Activated CD8-positive, alpha-beta T cell treated with anti-CD3 and anti-CD28 coated beads, Interleukin-2, amount 10 ng/mL, durations not matched to agents 7 days and 5 days (primary cell): Measurements from ENCODE around the gene PGM5. TPM values are rescaled to one million over a fixed set of nuclear protein-coding genes. Genes with fewer than 3 reads are reported as not detected.

Experiments used
- ATAC-seq: fragments of 150-1000 bp; cut with Tn5 transposase; one replicate; pipeline ENCODE4 v1.10.0; 2021; ENCODE audit warnings: moderate library complexity
- CTCF ChIA-PET: fragments of 350-600 bp; sonication (Branson Sonifier 250); formaldehyde crosslinking; loops from one replicate; lab custom pipeline; 2021; ENCODE audit warnings: antibody characterized with exemption; lab: Charles Lee
- POLR2A ChIA-PET: fragments of 350-600 bp; sonication (Branson Sonifier 250); formaldehyde crosslinking; loops from one replicate; lab custom pipeline; 2021; ENCODE audit warnings: antibody characterized with exemption; lab: Charles Lee
- DNase-seq: peaks from one replicate; pipeline ENCODE4 v3.0.0-alpha.2; 2020
- H3K27ac Mint-ChIP-seq: one replicate; pipeline ENCODE4 v1.8.0; 2021; ENCODE audit warnings: mild to moderate bottlenecking, mixed read lengths
- H3K27me3 Mint-ChIP-seq: one replicate; pipeline ENCODE4 v1.8.0; 2021; ENCODE audit warnings: low read depth, mixed read lengths
- H3K36me3 Mint-ChIP-seq: one replicate; pipeline ENCODE4 v1.8.0; 2021; ENCODE audit warnings: low read depth, mixed read lengths
- H3K4me1 Mint-ChIP-seq: one replicate; pipeline ENCODE4 v1.8.0; 2021; ENCODE audit warnings: low read depth, mixed read lengths
- H3K4me3 Mint-ChIP-seq: one replicate; pipeline ENCODE4 v1.8.0; 2021; ENCODE audit warnings: mild to moderate bottlenecking, mixed read lengths
- H3K9me3 Mint-ChIP-seq: one replicate; pipeline ENCODE4 v1.8.0; 2022; ENCODE audit warnings: mixed read lengths; ENCODE audit not compliant: insufficient read depth
- total RNA-seq, 2 experiments: library from RNA; stranded (reverse); gene quantifications; one replicate each; pipeline ENCODE4 v1.2.3, GENCODE V29; 2021

PGM5 gene
- total RNA-seq, 2 experiments from 2014 or later, result not detected

DNA sequence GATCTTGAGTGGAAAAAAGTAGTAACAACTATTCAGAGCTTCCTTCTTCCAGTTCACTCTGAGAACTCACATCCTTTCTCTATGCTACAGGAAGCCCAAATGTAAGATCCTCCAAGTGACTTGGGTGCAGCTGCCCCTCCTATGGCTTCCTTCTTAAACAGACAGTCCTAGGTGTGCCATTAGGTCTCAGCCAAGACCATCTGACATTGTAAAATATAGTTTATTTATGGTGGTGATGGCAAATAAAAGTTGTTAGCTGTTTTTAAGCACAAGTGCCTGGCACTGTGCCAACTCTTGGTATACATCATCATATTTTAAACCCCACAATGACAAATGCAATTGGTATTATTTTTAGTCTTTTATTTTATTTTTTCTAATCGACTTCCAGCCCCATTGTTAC lies 126.1 kb downstream of the PGM5 start:
- Mint-ChIP-seq H3K4me1 (no peaks in the 10 kb centered on the region), H3K36me3 (no peaks in the 10 kb centered on the region), H3K9me3 (no peaks in the 10 kb centered on the region), H3K4me3 (no peak overlapping the region), H3K27me3 (no peaks in the 10 kb centered on the region), H3K27ac (no peak overlapping the region)
- ChIA-PET CTCF (no interaction called here), POLR2A (interaction anchor here (0.5 kb wide), 1 partner anchor 333 kb away, joined by 5 read pairs; no protein-coding TSS in a partner anchor)
- DNase-seq, result no peak
- ATAC-seq, result no peak

DNA sequence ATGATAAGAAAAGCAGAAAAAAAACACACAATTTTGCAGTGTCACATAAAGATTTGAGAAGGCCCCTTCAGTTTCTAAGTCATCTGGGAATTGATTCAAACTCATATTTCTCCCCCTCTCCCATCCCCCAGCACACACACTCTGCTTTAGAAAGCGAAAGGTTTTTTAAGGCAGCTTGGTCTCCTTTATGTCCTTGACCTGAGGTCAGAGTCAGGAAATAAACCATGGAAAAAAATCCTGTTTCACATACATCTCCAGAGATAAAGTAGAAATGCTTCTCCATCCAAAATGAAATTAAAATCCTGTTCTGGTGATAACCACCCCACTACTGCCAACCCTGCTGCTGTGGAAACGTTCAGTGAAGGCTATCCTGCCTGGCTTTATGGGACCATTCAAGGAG lies 131.7 kb downstream of the PGM5 start:
- H3K4me1 Mint-ChIP-seq, result no peaks in the 10 kb centered on the region
- H3K27ac Mint-ChIP-seq, result no peak overlapping the region
- no peaks in the 10 kb centered on the region for H3K9me3 Mint-ChIP-seq
- no peaks in the 10 kb centered on the region for H3K36me3 Mint-ChIP-seq
- no peaks in the 10 kb centered on the region for H3K27me3 Mint-ChIP-seq
- DNase-seq (no peak), ATAC-seq (no peak)
- CTCF ChIA-PET, result interaction anchor here (1.5 kb wide), 1 partner anchor 14 kb away, joined by 3 read pairs; no protein-coding TSS in a partner anchor
- POLR2A ChIA-PET, result no interaction called here
- no peak overlapping the region for H3K4me3 Mint-ChIP-seq

DNA sequence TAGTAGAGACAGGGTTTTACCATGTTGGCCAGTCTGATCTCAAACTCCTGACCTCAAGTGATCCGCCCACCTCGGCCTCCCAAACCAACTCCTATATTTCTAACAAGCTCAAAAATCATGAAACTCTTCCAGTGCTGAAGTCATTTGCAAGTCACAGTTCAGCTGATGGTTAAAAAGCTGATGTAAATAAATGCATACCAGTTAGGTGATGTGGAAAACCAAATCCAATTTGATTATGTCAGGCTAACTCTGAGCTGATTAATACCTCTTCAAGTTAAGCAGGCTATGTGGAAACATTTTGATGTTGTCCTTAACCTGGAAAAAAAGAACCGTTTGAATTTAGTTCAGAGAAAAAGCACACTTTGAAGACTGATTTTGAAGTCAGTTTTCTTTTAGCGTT lies 133.2 kb downstream of the PGM5 start:
- H3K27me3 Mint-ChIP-seq, result no peaks in the 10 kb centered on the region
- ATAC-seq, result no peak
- no peaks in the 10 kb centered on the region for H3K36me3 Mint-ChIP-seq
- DNase-seq, result no peak
- H3K27ac Mint-ChIP-seq, result no peak overlapping the region
- ChIA-PET POLR2A (no interaction called here), CTCF (interaction anchor here (1.0 kb wide), 1 partner anchor 78 kb away, joined by 3 read pairs; no protein-coding TSS in a partner anchor)
- H3K4me1 Mint-ChIP-seq, result no peaks in the 10 kb centered on the region
- no peaks in the 10 kb centered on the region for H3K9me3 Mint-ChIP-seq
- H3K4me3 Mint-ChIP-seq, result no peak overlapping the region

DNA sequence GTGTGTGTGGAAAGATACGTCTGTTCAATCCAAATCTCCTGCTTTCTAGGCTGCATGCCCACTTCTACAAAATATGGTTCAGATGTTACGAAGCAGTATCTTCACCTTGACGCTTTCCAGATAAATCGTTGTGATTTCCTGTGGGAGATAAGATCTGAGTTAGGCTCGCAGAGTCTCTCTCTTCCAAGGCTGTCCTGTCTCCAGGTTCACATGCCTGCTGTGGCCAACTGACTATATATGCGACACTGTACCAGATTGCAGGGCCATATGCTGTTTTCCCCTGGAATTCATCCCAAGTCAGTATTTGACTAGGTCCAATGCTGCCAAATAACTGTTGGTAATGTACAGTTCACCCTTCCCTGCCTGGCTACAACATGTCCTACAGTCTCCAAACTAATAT lies 136.4 kb downstream of the PGM5 start:
- H3K36me3 Mint-ChIP-seq, result no peaks in the 10 kb centered on the region
- DNase-seq (no peak), ATAC-seq (no peak)
- no peaks in the 10 kb centered on the region for H3K9me3 Mint-ChIP-seq
- H3K4me1 Mint-ChIP-seq, result no peaks in the 10 kb centered on the region
- peaks cover 5% of the 10 kb centered on the region for H3K27me3 Mint-ChIP-seq
- no peak overlapping the region for H3K27ac Mint-ChIP-seq
- POLR2A ChIA-PET, result no interaction called here
- CTCF ChIA-PET, result no interaction called here
- H3K4me3 Mint-ChIP-seq, result no peak overlapping the region

DNA sequence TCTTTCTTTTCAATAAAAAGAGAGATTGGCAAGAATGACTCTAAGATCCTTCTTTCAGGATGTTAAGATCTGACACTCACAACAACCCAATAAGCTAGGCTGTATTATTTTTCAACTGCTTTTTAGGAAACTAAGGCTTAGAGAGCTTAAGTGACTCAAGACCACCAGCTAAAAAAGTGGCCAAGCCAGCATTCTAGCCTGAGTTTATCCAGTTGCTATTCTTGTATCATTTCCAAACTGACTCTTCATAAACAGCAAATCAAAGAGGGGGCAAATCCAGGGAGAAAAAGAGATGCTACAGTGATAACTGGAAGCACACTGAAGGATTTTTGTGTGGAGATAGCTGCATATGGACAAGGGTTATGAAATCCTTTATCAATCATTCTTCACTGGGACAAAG lies 137.1 kb downstream of the PGM5 start:
- ChIA-PET POLR2A (no interaction called here), CTCF (interaction anchor here (0.9 kb wide), 1 partner anchor 66 kb away, joined by 3 read pairs; no protein-coding TSS in a partner anchor)
- Mint-ChIP-seq H3K4me3 (no peak overlapping the region), H3K27ac (no peak overlapping the region), H3K27me3 (peaks cover 5% of the 10 kb centered on the region), H3K9me3 (no peaks in the 10 kb centered on the region), H3K4me1 (no peaks in the 10 kb centered on the region), H3K36me3 (no peaks in the 10 kb centered on the region)
- ATAC-seq (no peak), DNase-seq (no peak)

DNA sequence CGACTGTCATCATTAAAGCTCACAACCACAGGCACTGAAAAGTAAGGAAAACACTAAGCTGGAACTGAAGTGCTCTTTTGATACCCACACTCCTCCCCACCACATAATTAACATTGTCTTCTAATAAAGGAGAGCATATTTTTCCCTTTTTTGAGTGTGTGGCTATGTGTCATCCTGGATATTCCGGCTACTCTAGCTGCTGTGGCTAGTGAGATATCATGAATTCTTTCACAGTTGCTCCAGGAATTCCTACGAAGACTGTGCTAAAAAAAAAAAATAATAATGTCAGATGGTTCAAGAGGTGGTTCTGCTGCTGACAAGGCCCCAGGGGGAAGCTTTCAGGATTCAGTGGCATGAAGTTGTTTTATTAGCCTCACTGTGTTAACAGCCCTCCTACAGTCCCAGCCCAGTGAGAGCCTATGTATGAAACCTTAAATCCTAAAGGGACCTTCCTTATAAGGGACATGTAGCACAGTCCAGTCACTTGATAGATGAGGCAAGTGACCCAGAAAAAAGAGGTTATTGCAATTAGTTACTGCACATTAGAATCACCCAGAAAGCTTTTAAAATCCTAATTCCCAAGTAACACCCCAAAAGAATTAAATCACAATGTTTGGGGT lies 137.7 kb downstream of the PGM5 start:
- Mint-ChIP-seq H3K9me3 (no peaks in the 10 kb centered on the region), H3K27ac (no peak overlapping the region), H3K4me1 (peaks cover 4% of the 10 kb centered on the region), H3K27me3 (peaks cover 5% of the 10 kb centered on the region), H3K4me3 (no peak overlapping the region), H3K36me3 (no peaks in the 10 kb centered on the region)
- POLR2A ChIA-PET, result no interaction called here
- CTCF ChIA-PET, result interaction anchor here (0.9 kb wide), 1 partner anchor 66 kb away, joined by 3 read pairs; no protein-coding TSS in a partner anchor
- ATAC-seq (no peak), DNase-seq (no peak)

DNA sequence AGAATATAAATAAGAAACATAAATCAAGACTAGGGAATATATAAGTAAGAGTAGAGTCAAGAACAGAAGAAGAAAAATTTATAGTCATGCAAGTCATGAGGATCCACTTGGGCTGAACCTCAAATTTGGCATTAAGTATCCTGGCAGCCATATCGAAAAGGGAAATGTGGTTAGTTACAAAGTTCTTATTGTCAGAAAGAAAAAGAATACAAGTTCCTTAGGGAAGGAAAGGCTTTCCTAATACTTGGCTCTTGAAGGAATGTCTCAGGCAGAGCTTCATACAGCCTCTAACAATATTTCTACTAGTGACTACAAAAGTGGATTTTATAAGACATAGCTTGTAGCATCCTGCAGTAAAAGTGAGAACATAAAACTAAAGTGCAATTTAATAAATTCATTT lies 138.8 kb downstream of the PGM5 start:
- Mint-ChIP-seq H3K36me3 (no peaks in the 10 kb centered on the region), H3K4me3 (no peak overlapping the region), H3K9me3 (no peaks in the 10 kb centered on the region), H3K4me1 (peaks cover 5% of the 10 kb centered on the region), H3K27me3 (peaks cover 7% of the 10 kb centered on the region), H3K27ac (no peak overlapping the region)
- ATAC-seq, result no peak
- ChIA-PET CTCF (interaction anchor here (0.5 kb wide), 1 partner anchor 75 kb away, joined by 3 read pairs; no protein-coding TSS in a partner anchor), POLR2A (no interaction called here)
- no peak for DNase-seq

DNA sequence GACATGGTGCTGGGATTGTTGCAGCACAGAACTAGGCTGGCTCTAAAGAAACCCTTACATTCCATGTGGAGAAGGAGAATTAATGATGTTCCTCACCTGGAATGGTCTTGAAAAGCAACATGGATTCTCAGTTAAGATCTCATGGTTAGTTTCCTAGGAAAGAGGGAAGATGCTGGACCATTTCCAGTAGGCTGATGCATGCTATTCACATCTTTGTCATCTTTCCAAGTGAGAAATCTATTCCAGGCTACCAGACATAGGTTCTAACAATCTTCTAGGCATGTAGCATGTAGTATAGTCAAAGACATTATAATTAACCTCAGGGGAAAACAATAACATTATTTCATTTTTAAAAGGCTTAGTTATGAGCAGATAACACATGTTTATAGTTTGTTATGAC lies 139.9 kb downstream of the PGM5 start:
- ChIA-PET CTCF (no interaction called here), POLR2A (no interaction called here)
- DNase-seq (no peak), ATAC-seq (no peak)
- no peak overlapping the region for H3K4me3 Mint-ChIP-seq
- H3K27ac Mint-ChIP-seq, result no peak overlapping the region
- peaks cover 7% of the 10 kb centered on the region for H3K27me3 Mint-ChIP-seq
- H3K36me3 Mint-ChIP-seq, result no peaks in the 10 kb centered on the region
- peaks cover 5% of the 10 kb centered on the region for H3K4me1 Mint-ChIP-seq
- H3K9me3 Mint-ChIP-seq, result no peaks in the 10 kb centered on the region

DNA sequence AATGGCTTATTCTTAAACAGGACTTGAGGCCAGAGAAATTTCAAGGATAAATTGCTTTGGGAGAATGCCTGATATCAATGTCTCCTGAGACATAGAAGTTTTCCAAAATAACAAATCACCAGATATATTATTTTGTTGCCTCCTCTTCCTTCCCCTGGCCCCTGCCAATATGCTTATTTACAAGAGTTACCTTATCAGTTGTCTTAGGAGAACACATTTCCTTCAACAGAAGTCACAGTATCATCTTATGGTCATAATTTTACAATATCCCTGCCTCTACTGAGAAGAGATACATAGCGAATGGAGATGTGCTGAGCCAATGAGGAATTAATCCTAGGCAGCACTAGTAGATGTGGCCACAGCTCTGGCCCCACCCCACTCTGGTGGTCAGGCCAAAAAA lies 141.2 kb downstream of the PGM5 start:
- ChIA-PET POLR2A (no interaction called here), CTCF (no interaction called here)
- H3K9me3 Mint-ChIP-seq, result no peaks in the 10 kb centered on the region
- H3K27me3 Mint-ChIP-seq, result peaks cover 9% of the 10 kb centered on the region
- H3K4me1 Mint-ChIP-seq, result peaks cover 5% of the 10 kb centered on the region
- no peak for DNase-seq
- H3K36me3 Mint-ChIP-seq, result no peaks in the 10 kb centered on the region
- no peak overlapping the region for H3K27ac Mint-ChIP-seq
- ATAC-seq, result no peak
- H3K4me3 Mint-ChIP-seq, result no peak overlapping the region

DNA sequence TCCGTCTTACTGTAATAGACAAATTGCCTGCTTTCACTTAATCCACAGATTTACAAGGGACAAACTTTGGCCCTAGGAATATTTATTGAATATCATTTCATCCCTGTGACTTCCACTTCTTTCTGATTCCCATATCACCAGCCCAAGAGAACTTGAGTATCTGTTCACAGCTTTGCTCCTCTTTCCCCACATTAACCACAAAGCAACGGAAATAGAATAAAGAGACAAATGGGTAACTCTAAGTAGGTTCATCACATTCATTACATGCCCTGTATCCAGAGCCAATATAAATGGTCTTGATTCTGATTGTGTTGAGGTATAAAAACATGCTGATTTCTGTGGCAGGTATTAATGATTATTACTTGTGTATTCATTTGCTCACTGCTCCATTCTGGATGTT lies 142.4 kb downstream of the PGM5 start:
- ChIA-PET POLR2A (no interaction called here), CTCF (no interaction called here)
- DNase-seq, result no peak
- Mint-ChIP-seq H3K27ac (no peak overlapping the region), H3K4me1 (peaks cover 5% of the 10 kb centered on the region), H3K9me3 (no peaks in the 10 kb centered on the region), H3K36me3 (no peaks in the 10 kb centered on the region), H3K4me3 (no peak overlapping the region), H3K27me3 (peaks cover 9% of the 10 kb centered on the region)
- ATAC-seq, result no peak

DNA sequence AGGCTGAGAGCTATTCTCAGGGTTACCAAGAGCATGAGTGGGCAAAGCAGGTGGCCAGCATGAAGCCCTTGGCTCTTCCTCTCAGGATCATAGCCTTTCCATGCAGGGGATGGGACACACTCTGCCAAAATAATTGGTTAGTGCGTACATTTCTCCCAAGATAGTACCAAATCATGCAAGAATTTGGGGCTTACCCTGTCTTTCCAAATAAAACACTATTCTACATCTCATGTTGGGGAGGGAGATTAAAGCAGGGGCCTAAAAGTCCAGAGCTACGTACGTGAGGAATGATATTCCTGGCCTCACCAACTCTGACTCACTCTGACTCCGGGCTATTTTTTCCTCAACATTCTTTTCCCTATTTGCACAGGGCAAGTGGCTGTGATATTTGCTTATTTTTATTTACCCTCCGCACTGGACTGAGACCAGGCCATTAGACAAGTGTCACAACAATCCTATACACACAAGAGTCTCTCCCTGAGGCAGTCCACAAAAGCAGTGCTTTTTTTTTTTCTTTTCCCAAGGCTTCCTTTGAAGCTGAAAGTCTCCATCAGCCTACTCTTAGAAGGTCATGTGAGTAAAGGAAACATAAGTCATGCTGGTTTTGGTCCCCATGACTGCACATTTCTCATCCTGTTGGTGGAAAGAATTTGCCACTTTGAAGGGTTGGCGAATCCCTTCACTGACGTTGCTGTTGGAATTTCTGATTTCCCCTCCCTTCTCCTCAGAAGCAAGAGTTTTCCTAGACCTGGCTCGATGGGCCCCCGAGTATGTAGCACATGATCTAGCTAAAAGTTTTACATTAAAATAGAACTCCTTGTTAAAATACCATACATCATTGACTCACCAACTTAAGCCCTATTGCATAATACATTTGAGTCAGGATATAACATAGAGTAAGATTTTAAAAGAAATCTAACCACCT lies 144.3 kb downstream of the PGM5 start:
- H3K36me3 Mint-ChIP-seq, result no peaks in the 10 kb centered on the region
- H3K27ac Mint-ChIP-seq, result no peak overlapping the region
- H3K4me1 Mint-ChIP-seq, result peaks cover 5% of the 10 kb centered on the region
- H3K4me3 Mint-ChIP-seq, result no peak overlapping the region
- ChIA-PET POLR2A (no interaction called here), CTCF (interaction anchor here (1.0 kb wide), 1 partner anchor 13 kb away, joined by 4 read pairs; no protein-coding TSS in a partner anchor)
- DNase-seq, result no peak
- H3K9me3 Mint-ChIP-seq, result no peaks in the 10 kb centered on the region
- no peak for ATAC-seq
- peaks cover 7% of the 10 kb centered on the region for H3K27me3 Mint-ChIP-seq

DNA sequence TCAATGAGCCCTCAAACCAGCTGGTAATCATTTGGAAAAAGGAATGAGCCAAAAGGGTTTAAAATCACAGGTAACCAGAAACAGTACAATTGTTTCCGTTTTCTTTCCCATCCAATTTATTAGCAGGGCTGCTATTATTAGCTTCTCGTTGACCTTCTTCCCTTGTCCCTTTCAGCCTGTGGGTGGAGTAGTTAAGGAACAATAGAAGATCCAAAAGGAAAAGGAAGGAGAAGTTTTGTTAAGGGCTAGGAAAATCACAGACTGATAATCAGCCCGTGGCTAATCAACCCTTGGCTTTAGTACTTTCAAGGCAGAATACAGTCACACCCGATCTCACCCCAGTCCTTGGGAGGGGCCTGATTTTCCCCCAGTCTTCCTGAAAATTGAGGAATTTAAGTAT lies 145.9 kb downstream of the PGM5 start:
- Mint-ChIP-seq H3K27me3 (peaks cover 8% of the 10 kb centered on the region), H3K4me1 (peaks cover 5% of the 10 kb centered on the region), H3K27ac (no peak overlapping the region), H3K9me3 (no peaks in the 10 kb centered on the region), H3K36me3 (no peaks in the 10 kb centered on the region), H3K4me3 (no peak overlapping the region)
- DNase-seq, result no peak
- ChIA-PET CTCF (no interaction called here), POLR2A (no interaction called here)
- ATAC-seq, result no peak
